Measurements from ENCODE around the gene TUBB2B.
"Not testable (repeated sequence)": the region's sequence is repeated elsewhere in the genome, so short reads cannot be mapped to it uniquely, and the experiment has no call there.

Gene TUBB2B

GRCh38 chr6:3258201-3258600 lies 30.7 kb upstream of the TUBB2B start:
- DNase-seq = no peak

GRCh38 chr6:3253597-3253961 lies 26.1 kb upstream of the TUBB2B start:
- no peak for DNase-seq

GRCh38 chr6:3252861-3253596 lies 25.6 kb upstream of the TUBB2B start:
- no peak for DNase-seq

- no peak for DNase-seq
These were observed 24.9 kb upstream of the TUBB2B start for GRCh38 chr6:3252369-3252768.

GRCh38 chr6:3251462-3252314 lies 24.2 kb upstream of the TUBB2B start:
- DNase-seq = peak; percentile 69

- DNase-seq = no peak
These were observed 22.8 kb upstream of the TUBB2B start for GRCh38 chr6:3250231-3250675.

- DNase-seq = no peak
These were observed 22.4 kb upstream of the TUBB2B start for GRCh38 chr6:3249821-3250220.

- no peak for DNase-seq
These were observed 20.0 kb upstream of the TUBB2B start for GRCh38 chr6:3247255-3248146.

GRCh38 chr6:3245216-3245615 lies 17.8 kb upstream of the TUBB2B start:
- no peak for DNase-seq

GRCh38 chr6:3244832-3245161 lies 17.3 kb upstream of the TUBB2B start:
- not testable (repeated sequence) for DNase-seq

GRCh38 chr6:3244003-3244831 lies 16.8 kb upstream of the TUBB2B start:
- DNase-seq = no peak

- no peak for DNase-seq
These were observed 15.3 kb upstream of the TUBB2B start for GRCh38 chr6:3242768-3243167.

GRCh38 chr6:3241745-3242144 lies 14.3 kb upstream of the TUBB2B start:
- not testable (repeated sequence) for DNase-seq

GRCh38 chr6:3240595-3240994 lies 13.1 kb upstream of the TUBB2B start:
- no peak for DNase-seq

GRCh38 chr6:3239110-3239830 lies 11.8 kb upstream of the TUBB2B start:
- DNase-seq = no peak

- DNase-seq = no peak
These were observed 10.6 kb upstream of the TUBB2B start for GRCh38 chr6:3237761-3238662.

- DNase-seq = no peak
These were observed 8.6 kb upstream of the TUBB2B start for GRCh38 chr6:3236005-3236404.

GRCh38 chr6:3235486-3235885 lies 8.0 kb upstream of the TUBB2B start:
- no peak for DNase-seq

- no peak for DNase-seq
These were observed 6.5 kb upstream of the TUBB2B start for GRCh38 chr6:3233904-3234303.

- DNase-seq = no peak
These were observed 5.9 kb upstream of the TUBB2B start for GRCh38 chr6:3233321-3233720.

All from NCI-H1694 treated with DMSO at 0.1 percent for 48 hours (cell line).